Breast epithelium (tissue), 3 donors: ENCODE data around the gene NKAP.

Experiments
- POLR2A ChIP-seq: fragments of 450-650 bp; IDR thresholded peaks from one replicate; pipeline ENCODE4 v1.6.1; 2016; ENCODE audit warnings: antibody characterized with exemption, mild to moderate bottlenecking, moderate library complexity
- POLR2AphosphoS5 ChIP-seq, 3 donors: sonication (generic); formaldehyde crosslinking; IDR thresholded peaks; one replicate each; pipeline ENCODE4 v1.6.1; 2017; ENCODE audit warnings: antibody characterized with exemption in 3 of 3
- TF ChIP-seq, protein P1 (sequence below), 3 donors: fragments of 450-650 bp; IDR thresholded peaks; one replicate each; pipeline ENCODE4 v1.5.1; 2016 to 2017; ENCODE audit warnings: antibody characterized with exemption in 3 of 3, mild to moderate bottlenecking in 3 of 3, moderate library complexity in 3 of 3

DNA sequence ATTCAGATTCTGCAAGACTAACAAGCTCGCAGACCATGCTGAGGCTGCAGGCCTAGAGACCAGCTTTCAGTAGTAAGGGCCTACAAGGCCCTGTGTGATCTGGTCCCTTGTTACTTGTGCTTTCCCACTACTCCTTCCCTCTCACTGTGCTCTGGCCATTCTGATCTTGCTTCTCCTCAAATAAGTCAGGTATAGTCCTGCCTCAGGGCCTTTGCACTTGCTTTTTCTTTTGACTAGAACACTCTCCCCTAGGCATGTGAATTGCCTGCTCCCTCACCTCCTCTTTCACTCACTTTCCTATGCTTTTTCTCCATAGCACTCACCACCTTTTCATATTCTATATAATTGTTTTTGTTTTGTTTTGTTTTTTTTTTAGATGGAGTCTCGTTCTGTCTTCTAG is 25.7 kb downstream of the NKAP start:
- TF ChIP-seq, protein P1, sequence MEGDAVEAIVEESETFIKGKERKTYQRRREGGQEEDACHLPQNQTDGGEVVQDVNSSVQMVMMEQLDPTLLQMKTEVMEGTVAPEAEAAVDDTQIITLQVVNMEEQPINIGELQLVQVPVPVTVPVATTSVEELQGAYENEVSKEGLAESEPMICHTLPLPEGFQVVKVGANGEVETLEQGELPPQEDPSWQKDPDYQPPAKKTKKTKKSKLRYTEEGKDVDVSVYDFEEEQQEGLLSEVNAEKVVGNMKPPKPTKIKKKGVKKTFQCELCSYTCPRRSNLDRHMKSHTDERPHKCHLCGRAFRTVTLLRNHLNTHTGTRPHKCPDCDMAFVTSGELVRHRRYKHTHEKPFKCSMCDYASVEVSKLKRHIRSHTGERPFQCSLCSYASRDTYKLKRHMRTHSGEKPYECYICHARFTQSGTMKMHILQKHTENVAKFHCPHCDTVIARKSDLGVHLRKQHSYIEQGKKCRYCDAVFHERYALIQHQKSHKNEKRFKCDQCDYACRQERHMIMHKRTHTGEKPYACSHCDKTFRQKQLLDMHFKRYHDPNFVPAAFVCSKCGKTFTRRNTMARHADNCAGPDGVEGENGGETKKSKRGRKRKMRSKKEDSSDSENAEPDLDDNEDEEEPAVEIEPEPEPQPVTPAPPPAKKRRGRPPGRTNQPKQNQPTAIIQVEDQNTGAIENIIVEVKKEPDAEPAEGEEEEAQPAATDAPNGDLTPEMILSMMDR (IDR thresholded peaks at IDR 0.05) = no peak
- TF ChIP-seq POLR2A = no peak
- no peak for TF ChIP-seq POLR2AphosphoS5 (IDR thresholded peaks at IDR 0.05)
